ENCODE results near the gene HGS.
"Not testable (repeated sequence)": the region's sequence is repeated elsewhere in the genome, so short reads cannot be mapped to it uniquely, and the experiment has no call there.

HGS gene

DNA sequence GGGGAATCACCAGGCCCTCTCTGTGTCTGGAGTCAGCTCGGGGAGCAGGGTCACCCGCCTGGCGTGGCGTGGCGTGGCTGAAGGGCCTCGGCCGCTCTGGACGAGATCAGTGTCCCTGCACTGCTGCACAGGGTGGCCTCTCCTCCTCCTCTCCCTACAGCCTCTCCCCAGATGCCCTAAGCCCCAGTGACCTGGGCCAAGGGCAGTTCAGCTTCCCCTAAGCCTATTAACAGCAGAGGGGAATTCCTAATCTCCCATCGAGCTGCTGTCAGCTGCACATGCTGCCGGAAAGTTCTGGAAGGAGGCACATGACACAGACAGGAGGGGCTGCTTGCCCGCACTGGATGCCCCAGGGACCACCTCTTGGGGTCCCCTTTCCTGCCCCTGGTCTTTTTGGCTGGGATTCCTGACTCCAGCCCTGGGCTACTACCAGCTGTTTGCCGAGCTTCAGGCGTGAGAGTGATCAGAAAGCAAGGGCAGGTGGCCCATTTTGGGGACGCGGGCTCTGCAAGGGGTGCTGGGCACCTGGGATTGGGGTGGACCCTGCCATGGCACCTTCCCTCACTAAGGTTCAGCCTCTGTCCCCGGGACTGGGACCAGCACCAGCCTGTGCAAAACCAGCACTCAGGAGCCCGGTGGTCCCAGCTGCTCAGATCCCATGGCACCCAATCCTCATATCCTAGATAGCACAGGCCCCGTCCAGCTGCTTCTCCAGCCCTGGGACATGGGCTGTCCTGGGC is 28.3 kb upstream of the HGS start:
- DNase-seq (ENCODE audit: low read depth in 3 of 3, low spot score in 1 of 3): no peak

DNA sequence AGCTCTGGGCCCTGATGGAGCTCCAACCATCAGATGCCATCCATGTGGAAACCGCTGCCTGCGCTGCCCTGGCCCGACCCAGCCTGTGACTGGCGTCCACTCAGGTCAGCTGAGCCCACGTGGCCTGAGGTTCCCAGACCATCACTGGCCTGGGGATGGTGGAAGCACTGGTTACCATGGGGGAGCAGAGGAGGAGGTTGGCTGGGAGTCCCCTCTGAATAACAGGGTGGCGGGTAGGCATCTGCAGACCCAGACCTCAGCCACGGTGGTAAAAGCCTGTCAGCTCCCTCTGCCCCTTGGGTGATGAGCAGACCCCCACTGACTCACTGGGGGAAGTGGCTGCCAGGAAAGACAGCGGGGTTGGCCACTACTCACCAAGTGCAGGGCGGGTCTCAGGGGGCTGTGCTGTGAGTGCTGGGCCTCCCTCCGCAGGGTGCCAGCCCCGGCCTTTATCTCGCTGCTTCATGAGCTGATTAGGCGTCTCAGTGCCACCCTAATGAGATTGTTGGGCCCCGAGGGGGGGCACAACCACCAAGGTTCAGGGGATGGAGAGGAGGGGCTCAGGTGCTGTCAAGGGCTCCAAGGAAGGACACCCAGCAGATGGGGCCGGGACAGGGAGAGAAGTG is 27.6 kb upstream of the HGS start, which contains the start of gene PDE6G:
PDE6G (minus strand) TSS at position 425 of the 626 bp plus-strand sequence. CDS start 3,237 bp downstream, outside the sequence.
- no peak for DNase-seq (ENCODE audit: low read depth in 3 of 3, low spot score in 1 of 3)

DNA sequence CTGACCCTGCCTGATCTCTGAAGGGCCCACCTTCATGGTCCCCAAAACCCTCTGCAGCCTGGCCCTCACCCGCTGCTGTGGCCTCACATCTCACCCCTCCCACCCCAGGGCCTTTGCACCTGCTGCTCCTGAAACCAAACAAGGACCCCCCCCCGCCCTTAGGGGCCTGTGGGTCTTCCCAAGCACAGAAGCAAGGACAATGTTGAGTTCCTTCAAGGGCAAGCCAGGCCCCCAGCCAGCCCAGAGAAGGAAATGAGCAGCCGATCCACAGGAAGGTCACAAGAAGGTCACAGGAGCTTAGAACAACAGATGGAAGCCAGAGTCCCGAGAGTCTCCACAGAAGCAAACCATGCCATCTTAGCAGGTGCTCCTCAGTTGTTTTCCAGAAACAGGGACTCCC is 27.0 kb upstream of the HGS start:
- no peak for DNase-seq (ENCODE audit: low read depth in 3 of 3, low spot score in 1 of 3)

DNA sequence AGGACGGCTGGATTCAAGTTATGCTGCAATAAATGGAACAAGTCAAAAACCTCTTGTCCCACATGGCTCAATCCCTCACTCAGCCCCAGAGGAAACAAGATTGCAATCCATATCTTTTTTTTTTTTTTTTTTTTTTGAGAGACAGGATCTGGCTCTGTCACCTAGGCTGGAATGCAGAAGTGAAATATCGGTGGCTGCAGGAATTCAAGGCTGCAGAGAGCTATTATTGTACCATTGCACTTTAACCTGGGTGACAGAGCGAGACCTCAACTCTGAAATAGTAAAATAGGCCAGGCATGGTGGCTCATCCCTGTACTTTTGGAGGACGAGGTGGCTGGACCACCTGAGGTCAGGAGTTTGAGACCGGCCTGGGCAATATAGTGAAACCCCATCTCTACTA is 24.8 kb upstream of the HGS start:
- DNase-seq (ENCODE audit: low read depth in 3 of 3, low spot score in 1 of 3): no peak

DNA sequence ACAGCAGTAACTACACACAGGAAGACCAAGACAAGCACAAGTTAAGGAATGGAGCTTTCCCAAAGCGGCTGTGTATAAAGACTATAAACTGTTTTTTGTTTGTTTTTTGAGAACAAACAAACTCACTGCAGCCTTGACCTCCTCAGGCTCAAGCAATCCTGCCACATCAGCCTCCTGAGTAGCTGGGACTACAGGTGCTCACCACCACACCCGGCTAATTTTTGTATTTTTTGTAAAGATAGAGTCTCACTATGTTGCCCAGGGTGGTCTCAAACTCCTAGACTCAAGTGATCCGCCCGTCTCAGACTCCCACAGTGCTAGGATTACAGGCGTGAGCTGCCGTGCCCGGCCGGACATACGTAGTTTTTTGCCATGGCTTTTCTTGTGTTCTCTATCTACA is 23.4 kb upstream of the HGS start:
- DNase-seq (ENCODE audit: low read depth in 3 of 3, low spot score in 1 of 3): no peak

DNA sequence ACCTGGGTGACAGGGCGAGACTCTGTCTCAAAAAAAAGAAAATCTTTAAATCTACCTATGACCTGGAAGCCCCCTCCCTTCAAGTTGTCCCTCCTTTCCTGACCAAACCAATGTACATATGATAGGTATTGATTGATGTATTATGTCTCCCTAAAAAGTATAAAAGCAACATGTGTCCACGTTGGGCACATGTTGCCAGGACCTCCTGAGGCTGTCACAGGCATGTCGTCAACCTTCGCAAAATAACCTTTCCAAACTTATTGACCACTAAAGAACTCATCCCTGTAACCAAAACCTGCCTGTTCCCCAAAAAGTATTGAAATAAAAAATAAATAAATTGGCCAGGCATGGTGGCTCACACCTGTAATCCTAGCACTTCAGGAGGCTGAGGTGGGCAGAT is 21.8 kb upstream of the HGS start:
- no peak for DNase-seq (ENCODE audit: low read depth in 3 of 3, low spot score in 1 of 3)

DNA sequence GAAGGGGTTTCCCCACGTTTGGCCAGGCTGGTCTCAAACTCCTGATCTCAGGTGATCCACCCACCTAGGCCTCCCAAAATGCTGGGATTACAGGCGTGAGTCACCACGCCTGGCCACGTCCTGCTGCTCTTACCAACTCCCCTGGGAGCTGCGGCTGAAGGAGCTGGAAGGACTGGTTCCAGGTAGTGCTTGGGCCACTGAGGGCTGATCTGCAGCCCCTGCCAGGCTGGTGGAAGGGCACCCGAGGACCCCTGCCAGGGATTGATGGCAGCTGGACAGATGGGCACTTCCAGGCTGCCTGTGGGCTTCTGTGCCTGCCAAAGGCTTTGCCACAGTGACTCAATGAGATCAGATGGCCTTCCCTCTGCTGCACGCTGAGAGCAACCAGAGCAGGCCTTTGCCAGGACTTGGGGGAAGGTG is 19.8 kb upstream of the HGS start:
- DNase-seq (ENCODE audit: low read depth in 3 of 3, low spot score in 1 of 3): no peak

DNA sequence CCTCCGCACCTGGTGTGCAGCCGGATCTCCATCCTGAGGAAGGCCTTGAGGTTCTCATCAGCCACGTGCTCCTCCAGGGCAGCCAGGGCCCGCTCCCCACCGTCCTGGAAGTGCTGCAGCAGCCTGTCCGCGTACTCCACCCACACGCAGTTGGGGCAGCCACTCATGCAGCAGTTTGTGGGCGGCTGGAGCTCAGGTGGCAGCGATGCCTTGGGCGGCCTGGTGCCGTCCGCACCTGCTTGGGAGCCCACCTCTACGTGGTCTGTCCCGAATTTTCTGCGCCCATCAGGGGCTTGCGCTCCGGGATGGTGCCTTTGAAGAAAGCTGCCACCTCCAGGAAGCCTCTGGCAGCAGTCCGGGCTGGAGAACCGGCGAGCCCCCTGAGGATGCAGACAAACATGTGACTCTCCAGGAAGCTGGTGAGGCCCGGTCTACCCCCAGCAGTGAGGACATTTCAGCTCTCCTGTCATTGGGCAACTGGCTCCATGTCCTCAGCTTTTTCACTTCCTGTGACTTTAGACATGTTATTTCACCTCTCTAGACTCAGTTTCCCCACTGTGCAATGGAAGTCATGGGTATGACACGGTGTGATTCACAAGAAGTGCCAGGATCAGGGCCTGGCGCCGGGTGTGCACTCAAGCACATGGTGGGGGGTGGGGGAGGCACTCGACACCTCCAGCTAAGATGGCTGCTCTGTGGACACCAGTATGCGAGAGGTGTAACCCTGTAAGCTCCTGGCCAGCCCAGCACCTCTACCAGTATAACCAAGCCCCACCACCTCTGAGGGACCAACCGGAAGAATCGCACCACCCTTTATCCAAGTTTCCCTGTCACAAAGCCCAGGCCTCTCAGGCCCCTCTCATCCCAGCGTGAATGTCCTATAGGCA is 18.4 kb upstream of the HGS start:
- DNase-seq (ENCODE audit: low read depth in 3 of 3, low spot score in 1 of 3): peak in 1 of 3 donors; percentile 53

DNA sequence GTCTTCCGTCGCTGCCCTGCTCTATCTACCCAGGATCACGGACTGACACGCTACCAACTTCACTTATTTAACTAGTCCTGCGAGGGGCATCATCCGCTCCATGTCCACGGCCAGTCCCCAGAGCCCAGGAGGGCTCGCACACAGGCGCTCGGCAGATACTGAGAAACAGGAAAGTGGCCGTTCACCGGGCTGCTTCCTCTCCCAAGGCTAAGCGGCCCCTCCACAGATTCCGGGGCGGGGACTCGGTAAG is 17.8 kb upstream of the HGS start:
- DNase-seq (ENCODE audit: low read depth in 3 of 3, low spot score in 1 of 3): peak in 1 of 3 donors; percentile 12

DNA sequence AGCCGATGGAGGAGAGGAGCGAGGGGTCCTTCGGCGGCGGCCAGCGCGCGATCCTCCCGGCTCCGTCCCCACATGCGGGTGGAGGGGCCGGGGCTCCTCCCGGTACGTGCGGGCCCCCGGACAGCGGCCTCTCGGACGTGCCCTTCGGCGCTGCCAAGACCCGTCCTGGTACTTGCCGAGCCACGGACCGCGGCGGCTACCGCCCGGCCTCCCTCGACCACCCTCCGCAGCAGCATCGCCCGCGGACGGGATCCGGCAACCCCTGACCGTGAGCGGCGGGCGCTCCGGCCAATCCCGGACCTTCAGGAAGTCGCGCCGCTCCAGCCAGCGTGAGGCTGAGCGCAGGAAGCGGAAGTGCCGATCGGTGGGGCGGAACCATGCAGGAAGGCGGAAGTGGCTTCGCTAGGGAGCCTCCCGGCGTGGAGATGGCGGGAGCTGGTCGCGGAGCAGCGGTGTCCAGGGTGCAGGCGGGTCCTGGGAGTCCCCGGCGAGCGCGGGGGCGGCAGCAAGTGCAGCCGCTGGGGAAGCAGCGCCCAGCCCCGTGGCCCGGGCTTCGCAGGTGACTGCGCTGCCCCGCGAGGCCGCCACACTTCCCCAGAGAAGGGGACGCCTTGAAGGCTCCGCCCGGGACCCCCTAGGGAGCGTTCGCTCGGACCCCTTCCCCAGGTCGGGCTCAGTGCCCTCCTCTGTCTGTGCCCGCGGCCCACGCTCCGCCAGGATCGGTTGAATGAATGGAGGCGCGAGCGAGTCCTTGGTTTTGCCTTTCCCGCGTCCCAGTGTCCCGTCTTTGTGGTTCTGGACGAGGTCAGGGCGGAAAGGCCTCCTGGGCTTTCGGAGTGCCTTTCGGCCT is 17.2 kb upstream of the HGS start, which contains the start of the genes CCDC137 and OXLD1:
CCDC137 (plus strand) TSS at position 396 of the 850 bp plus-strand sequence; CDS start at position 426, 30 bp downstream.
OXLD1 (minus strand) TSS at position 264 of the 850 bp plus-strand sequence; CDS start at position 236, 28 bp downstream.
- DNase-seq (ENCODE audit: low read depth in 3 of 3, low spot score in 1 of 3): peak; percentile 75 to 87 (median 83)

DNA sequence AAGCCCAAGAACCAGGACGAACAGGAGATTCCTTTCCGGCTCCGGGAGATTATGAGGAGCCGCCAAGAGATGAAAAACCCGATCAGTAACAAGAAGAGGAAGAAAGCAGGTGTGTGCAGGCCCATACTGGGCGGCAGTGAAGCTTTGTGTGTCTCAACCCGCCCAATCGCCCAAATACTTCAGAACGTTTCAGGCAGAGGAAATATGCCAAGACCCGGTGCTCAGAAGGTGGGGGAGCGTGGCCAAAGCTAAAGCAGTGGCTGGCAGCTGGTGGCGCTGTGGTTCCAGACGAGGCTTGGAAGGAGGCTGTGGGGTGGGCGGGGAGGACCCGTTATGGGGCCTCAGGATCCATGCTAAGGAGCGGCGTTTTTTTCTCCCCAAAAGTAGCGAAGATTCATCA is 16.1 kb upstream of the HGS start:
- no peak for DNase-seq (ENCODE audit: low read depth in 3 of 3, low spot score in 1 of 3)

DNA sequence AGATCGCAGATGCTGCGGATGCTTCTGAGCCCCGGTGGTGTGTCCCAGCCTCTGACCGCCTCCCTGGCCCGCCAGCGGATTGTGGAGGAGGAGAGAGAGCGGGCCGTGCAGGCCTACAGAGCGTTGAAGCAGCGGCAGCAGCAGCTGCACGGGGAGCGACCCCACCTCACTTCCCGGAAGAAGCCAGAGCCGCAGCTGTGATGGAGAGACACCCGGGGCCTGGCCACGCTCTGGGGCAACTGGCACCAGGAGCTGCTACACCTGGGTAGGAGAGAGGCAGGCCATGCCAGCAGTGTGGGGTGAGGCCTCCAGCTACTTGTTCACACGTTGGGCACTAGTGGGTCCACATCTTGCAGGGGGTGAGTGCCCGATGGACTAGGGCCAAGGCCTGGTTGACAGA is 11.3 kb upstream of the HGS start:
- DNase-seq (ENCODE audit: low read depth in 3 of 3, low spot score in 1 of 3): no peak

DNA sequence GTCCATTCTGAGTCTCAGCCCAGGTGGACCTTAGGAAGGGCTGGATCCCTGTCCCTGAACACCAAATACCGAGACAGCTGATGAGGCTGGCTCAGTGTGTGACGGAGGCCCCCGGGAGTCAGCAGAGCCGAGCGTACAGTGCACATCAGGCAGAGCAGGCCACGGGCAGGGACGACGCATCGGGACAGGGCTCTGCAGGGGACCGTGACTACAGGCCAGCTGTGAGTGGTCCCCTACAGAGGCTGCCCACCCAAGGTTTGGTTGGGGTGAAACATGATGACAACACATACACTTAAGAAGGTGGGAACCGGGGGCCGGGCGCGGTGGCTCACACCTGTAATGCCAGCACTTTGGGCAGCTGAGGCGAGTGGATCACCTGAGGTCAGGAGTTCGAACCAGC is 10.9 kb upstream of the HGS start:
- no peak for DNase-seq (ENCODE audit: low read depth in 3 of 3, low spot score in 1 of 3)

DNA sequence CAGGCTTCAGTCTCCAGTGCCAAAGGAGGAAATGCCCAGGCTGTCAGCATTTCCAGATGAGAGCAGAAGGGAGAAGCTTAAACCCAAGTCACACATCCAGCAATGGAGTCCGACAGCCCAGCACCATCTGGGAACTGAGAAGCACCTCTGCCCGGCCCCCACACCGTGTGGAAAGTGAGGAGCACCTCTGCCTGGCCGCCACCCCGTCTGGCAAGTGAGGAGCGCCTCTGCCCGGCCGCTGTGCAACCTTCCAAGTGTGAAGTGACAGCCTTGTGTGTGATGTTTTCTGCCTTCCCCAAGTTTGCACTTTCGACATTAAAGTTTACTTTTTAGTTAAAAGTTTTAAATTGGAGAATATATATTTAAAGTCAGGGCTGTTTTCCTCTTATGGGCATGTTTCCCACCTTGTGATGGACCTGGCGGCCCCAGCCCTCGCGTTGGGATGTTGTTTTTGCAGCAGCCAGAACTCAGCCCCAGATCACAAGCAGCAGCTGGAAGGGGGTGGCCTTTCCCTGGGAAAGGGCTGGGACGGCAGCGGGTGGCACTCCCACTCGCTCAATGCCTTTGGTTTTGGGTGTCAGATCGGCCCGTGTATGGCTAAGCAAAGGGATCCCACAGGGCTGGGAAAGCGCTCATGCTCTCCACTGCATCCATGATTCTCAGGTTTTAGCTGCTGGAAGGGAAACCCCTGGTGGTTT is 10.1 kb upstream of the HGS start:
- DNase-seq (ENCODE audit: low read depth in 3 of 3, low spot score in 1 of 3): no peak

DNA sequence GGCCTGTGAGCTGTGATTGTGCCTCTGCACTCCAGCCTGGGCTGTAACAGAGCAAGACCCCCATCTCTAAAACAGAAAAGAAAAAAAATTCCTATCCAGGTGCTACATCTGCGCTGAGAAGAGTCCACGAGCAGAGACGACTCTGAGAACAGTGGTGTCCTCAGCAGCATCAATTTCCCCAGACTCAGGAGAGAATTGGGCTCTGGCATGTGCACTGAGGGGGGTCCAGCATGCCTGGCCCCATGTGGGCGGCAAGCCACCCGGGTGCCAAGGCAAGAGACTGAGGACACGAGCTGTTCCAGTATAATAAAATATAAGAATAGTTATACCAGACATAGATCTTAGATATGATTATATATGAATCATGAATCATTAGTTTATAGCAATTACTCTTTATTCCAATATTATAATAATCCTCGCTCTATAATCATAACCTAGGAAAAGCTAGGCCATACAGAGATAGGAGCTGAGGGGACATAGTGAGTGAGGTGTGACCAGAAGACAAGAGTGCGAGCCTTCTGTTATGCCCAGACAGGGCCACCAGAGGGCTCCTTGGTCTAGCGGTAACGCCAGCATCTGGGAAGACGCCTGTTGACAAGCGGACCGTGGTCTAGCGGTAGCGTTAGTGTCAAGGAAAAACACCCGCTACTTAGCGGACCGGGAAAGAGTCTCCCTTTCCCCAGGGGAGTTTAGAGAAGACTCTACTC is 8.1 kb upstream of the HGS start:
- not testable (repeated sequence) for DNase-seq (ENCODE audit: low read depth in 3 of 3, low spot score in 1 of 3)

DNA sequence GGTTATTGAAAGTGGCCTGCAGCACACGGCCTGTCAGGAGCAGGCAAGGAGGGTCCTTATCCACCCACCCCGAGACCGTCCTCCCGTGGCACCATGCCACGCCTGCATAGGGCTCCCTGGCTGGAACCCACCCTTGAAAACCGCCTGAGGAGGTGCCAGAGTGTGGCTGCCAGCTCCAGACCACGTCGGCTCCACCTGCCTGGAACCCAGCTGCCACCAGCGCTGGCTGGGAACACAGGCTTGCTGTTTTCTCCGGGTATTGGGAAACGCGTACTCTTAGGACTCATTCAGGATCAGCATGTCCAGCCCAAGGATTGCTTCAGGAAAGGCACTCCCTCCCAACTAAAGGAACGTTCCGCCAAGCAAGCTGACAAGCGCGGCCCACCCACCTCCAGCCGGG is 6.9 kb upstream of the HGS start:
- no peak for DNase-seq (ENCODE audit: low read depth in 3 of 3, low spot score in 1 of 3)

DNA sequence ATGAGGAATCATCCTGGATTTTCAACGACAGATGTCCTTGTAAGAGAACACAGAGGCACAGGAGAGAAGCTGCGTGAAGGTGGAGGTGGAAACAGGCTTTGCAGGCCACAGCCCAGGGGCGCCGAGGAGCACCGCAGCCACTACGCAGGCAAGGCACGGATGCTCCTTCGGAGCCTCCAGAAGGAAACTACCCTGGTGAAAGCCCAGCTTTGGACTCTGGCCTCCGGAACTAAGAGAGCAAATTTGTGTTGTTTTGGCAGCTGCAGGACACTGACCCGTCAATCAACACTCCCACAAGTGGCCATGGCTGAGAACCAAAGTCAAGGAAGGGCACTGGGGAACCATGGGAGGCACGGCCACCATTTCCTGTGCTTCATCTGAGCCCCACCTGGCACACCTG is 3.7 kb upstream of the HGS start:
- no peak for DNase-seq (ENCODE audit: low read depth in 3 of 3, low spot score in 1 of 3)

DNA sequence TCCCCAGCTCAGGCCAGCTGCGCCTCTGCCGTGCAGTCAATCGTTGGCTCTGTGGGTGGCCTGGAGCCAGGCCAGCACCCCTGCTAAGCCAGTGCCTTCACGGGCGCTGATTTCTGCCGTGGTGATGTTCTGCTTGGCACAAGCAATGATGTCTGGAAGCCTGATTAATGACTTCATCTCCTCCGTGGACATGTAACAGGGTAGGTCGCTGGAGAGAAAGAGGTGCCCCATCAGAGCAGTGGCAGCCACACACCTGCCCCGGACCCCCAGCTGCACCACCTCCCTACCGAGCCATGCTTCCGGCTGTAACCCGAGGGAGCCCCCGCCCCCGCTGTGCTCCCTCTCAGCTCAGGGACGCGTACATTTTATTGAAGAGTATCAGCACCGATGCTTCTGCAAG is 2.1 kb upstream of the HGS start:
- DNase-seq (ENCODE audit: low read depth in 3 of 3, low spot score in 1 of 3): no peak

DNA sequence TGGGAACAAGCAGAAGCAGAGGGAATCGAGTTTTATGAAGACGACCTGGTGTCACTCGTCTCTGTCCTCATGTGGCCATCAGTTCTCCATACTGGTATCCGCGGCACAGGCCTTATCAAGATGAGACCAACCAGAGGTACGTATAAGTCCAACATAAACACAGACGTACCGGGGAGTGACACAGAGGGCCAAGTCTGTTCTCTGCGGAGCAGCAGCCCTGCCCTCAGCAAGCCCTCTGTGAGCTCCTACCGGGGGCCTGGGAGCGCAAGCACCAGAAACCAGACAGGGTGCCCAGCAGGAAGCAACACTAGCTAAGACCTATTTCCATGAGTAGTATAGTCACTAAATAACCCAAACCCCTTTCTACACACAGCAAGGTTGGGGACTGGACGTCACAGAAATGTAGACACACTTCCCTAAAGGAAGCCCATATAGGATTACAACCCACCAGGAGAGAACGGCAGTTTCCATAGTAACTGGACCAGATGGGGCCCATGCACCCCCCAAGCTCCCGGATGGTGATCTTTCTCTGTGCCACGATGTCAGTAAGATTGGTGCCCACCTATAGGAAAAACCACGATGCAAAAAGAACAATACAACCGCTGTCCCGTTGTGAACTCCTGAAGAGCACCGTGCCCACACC is 1.1 kb upstream of the HGS start:
- no peak for DNase-seq (ENCODE audit: low read depth in 3 of 3, low spot score in 1 of 3)

All from stimulated activated CD4-positive, alpha-beta T cell treated with anti-CD3 and anti-CD28 coated beads, TNF-alpha, amount 100 ng/mL, for 1 hour (primary cell).